HCT116 (cell line): ENCODE results near the gene NRTN. TPM values are rescaled to one million over a fixed set of nuclear protein-coding genes. Genes with fewer than 3 reads are reported as not detected.

ENCODE experiments used
- ATAC-seq: fragments of 200-7000 bp; cut with Tn5 transposase; 2 replicates; pipeline ENCODE4 v1.9.1; 2020; ENCODE audit warnings: mild to moderate bottlenecking, moderate library complexity
- BruUV-seq: library from RNA; stranded (reverse); fragments of 400-500 nt; replicated peaks from 2 replicates; lab custom pipeline; 2021; lab: Mats Ljungman, UMichigan
- CTCF ChIA-PET: fragments of 300-600 bp; sonication (Branson Sonifier 250); formaldehyde crosslinking; loops from one replicate; lab custom pipeline; 2021; ENCODE audit warnings: antibody characterized with exemption; lab: Charles Lee
- POLR2A ChIA-PET: fragments of 300-600, 350-600 bp; sonication (Branson Sonifier 250); formaldehyde crosslinking; loops from one replicate; lab custom pipeline; 2021; ENCODE audit warnings: antibody characterized with exemption; lab: Charles Lee
- RAD21 ChIA-PET, 2 experiments: fragments of 300-600 bp; sonication (Branson Sonifier 250); formaldehyde crosslinking; loops; one replicate each; lab custom pipeline; 2023; ENCODE audit warnings: low total read pairs in 2 of 2; ENCODE audit not compliant: uncharacterized antibody in 2 of 2, unreplicated experiment in 2 of 2, low non-redundant PET in 1 of 2; lab: Charles Lee
- DNase-seq: peaks from one replicate; pipeline ENCODE4 v3.0.0-alpha.2; 2010; ENCODE audit warnings: low read depth, low spot score
- H2AFZ ChIP-seq: fragments of 200-600 bp; shearing (Covaris generic), sonication (generic); 2 replicates; pipeline ENCODE4 v1.6.1; 2017; ENCODE audit warnings: low read depth, mixed run types, mixed read lengths, antibody characterized with exemption, low read length; ENCODE audit not compliant: poor library complexity, severe bottlenecking
- H3K27ac ChIP-seq: 2 replicates; pipeline ENCODE4 v1.5.1; 2012; ENCODE audit warnings: low read depth, low read length
- H3K27me3 ChIP-seq: fragments of 200-600 bp; sonication (generic); 2 replicates; pipeline ENCODE4 v1.6.1; 2016; ENCODE audit warnings: mixed run types, low read length, mixed read lengths; ENCODE audit not compliant: insufficient read depth
- H3K36me3 ChIP-seq, 2 experiments: fragments of 200-500 bp in 1 of 2; fragments of 200-600 bp in 1 of 2; sonication (Bioruptor generic) in 1 of 2; sonication (generic) in 1 of 2; 2 replicates each; pipeline versions ENCODE4 v1.5.1 to v1.6.1; 2014 to 2016; ENCODE audit warnings: low read length in 2 of 2, inconsistent platforms in 1 of 2, mixed read lengths in 1 of 2, mixed run types in 1 of 2; ENCODE audit not compliant: insufficient read depth in 2 of 2, control insufficient read depth in 1 of 2
- H3K4me1 ChIP-seq, 2 experiments: fragments of 200-600 bp in 1 of 2; sonication (generic) in 1 of 2; 2 replicates each; pipeline versions ENCODE4 v1.5.1 to v1.6.1; 2012 to 2017; ENCODE audit warnings: low read length in 2 of 2, inconsistent platforms in 1 of 2, mild to moderate bottlenecking in 1 of 2, mixed read lengths in 1 of 2, mixed run types in 1 of 2, moderate library complexity in 1 of 2; ENCODE audit not compliant: insufficient read depth in 2 of 2, control insufficient read depth in 1 of 2
- H3K4me2 ChIP-seq: fragments of 200-600 bp; sonication (generic); 2 replicates; pipeline ENCODE4 v1.6.1; 2017; ENCODE audit warnings: mixed run types, low read length, mixed read lengths
- H3K4me3 ChIP-seq, 2 experiments: fragments of 200-600 bp in 1 of 2; sonication (generic) in 1 of 2; replicated peaks in 1 of 2; 2 replicates each; pipeline ENCODE4 v1.5.1; 2011 to 2016; ENCODE audit warnings: low read length in 2 of 2, control low read depth in 1 of 2, low read depth in 1 of 2, mild to moderate bottlenecking in 1 of 2, mixed read lengths in 1 of 2, mixed run types in 1 of 2
- H3K79me2 ChIP-seq: fragments of 200-600 bp; sonication (generic); 2 replicates; pipeline ENCODE4 v1.6.1; 2017; ENCODE audit warnings: mild to moderate bottlenecking, mixed run types, low read length, moderate library complexity, mixed read lengths; ENCODE audit not compliant: insufficient read depth
- H3K9ac ChIP-seq: fragments of 200-600 bp; sonication (generic); 2 replicates; pipeline ENCODE4 v1.6.1; 2016; ENCODE audit warnings: low read length, mixed read lengths
- H3K9me2 ChIP-seq: fragments of 200-600 bp; sonication (generic), shearing (Covaris generic); 2 replicates; pipeline ENCODE4 v1.6.1; 2017; ENCODE audit warnings: mixed run types, mild to moderate bottlenecking, moderate library complexity; ENCODE audit not compliant: insufficient read depth
- H3K9me3 ChIP-seq, 2 experiments: fragments of 200-500 bp in 1 of 2; fragments of 200-600 bp in 1 of 2; sonication (Bioruptor generic) in 1 of 2; sonication (generic) in 1 of 2; 2 replicates each; pipeline ENCODE4 v1.6.1; 2014 to 2017; ENCODE audit warnings: low read length in 2 of 2, mixed read lengths in 2 of 2, inconsistent platforms in 1 of 2, low read depth in 1 of 2, mild to moderate bottlenecking in 1 of 2, mixed run types in 1 of 2, moderate library complexity in 1 of 2; ENCODE audit not compliant: control insufficient read depth in 1 of 2, insufficient read depth in 1 of 2
- H4K20me1 ChIP-seq: fragments of 200-600 bp; sonication (generic), shearing (Covaris generic); 2 replicates; pipeline ENCODE4 v1.6.1; 2017; ENCODE audit warnings: mixed run types, mild to moderate bottlenecking, moderate library complexity; ENCODE audit not compliant: insufficient read depth
- FOSL1 ChIP-seq: IDR thresholded peaks from 2 replicates; pipeline ENCODE4 v1.6.1; 2012; ENCODE audit warnings: low read depth
- POLR2AphosphoS5 ChIP-seq: IDR thresholded peaks from 2 replicates; pipeline ENCODE4 v1.6.1; 2011; ENCODE audit warnings: mild to moderate bottlenecking, low read depth, low read length, moderate library complexity
- SIN3A ChIP-seq: IDR thresholded peaks from 2 replicates; pipeline ENCODE4 v1.6.1; 2012; ENCODE audit warnings: low read depth
- SP1 ChIP-seq: IDR thresholded peaks from 2 replicates; pipeline ENCODE4 v1.6.1; 2012; ENCODE audit warnings: low read depth
- TCF7L2 ChIP-seq: IDR thresholded peaks from 2 replicates; pipeline ENCODE4 v1.7.0; 2011; ENCODE audit warnings: borderline replicate concordance, inconsistent platforms; ENCODE audit not compliant: insufficient read depth, insufficient read length; ENCODE audit errors: extremely low read depth
- intact Hi-C: fragments of 100-400 bp; cut with micrococcal nuclease; formaldehyde crosslinking; loops from 2 replicates; pipeline ENCODE4 v1.10.0; 2022
- total RNA-seq: library from RNA; stranded (reverse); gene quantifications from one replicate; pipeline ENCODE4 v1.2.1, GENCODE V29; 2021; ENCODE audit not compliant: unreplicated experiment
- TF ChIP-seq, protein P1 (sequence below): IDR thresholded peaks from 2 replicates; pipeline ENCODE4 v1.6.1; 2012

The NRTN gene
- total RNA-seq, 1 experiment from 2014 or later: 11.5 TPM

GRCh38 chr19:5877882-5878281 lies 73.0 kb downstream of the NRTN start:
- Histone ChIP-seq H3K36me3 (no peaks in the 10 kb centered on the region), H4K20me1 (no peaks in the 10 kb centered on the region), H3K27me3 (no peaks in the 10 kb centered on the region), H3K9me2 (no peaks in the 10 kb centered on the region), H3K4me1 (peaks cover 17 to 30% of the 10 kb centered on the region in 2 experiments), H3K27ac (no peak overlapping the region), H2AFZ (no peak overlapping the region), H3K4me3 (no peak overlapping the region), H3K9me3 (no peaks in the 10 kb centered on the region), H3K4me2 (no peak overlapping the region), H3K79me2 (no peaks in the 10 kb centered on the region), H3K9ac (no peak overlapping the region)
- no peak for TF ChIP-seq SIN3A
- TF ChIP-seq POLR2AphosphoS5: no peak
- TF ChIP-seq FOSL1: no peak
- no peak for TF ChIP-seq TCF7L2
- no peak for TF ChIP-seq SP1
- TF ChIP-seq, protein P1, sequence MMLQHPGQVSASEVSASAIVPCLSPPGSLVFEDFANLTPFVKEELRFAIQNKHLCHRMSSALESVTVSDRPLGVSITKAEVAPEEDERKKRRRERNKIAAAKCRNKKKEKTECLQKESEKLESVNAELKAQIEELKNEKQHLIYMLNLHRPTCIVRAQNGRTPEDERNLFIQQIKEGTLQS: no peak
- ATAC-seq: no peak
- POLR2A ChIA-PET: interaction anchor here (0.8 kb wide), 1 partner anchor 9 kb away, joined by 3 read pairs; no protein-coding TSS in a partner anchor
- DNase-seq: no peak
- RAD21 ChIA-PET: no interaction called here
- intact Hi-C loops: no loop called here
- no TSS peak for BruUV-seq
- CTCF ChIA-PET: no interaction called here

Other genes starting within 250 kb of the NRTN start
- 6.1 TPM for gene TINCR, start 237.1 kb upstream of the NRTN start, total RNA-seq
- 86.9 TPM for gene SAFB2, start 182.3 kb upstream of the NRTN start, total RNA-seq
- 143 TPM for gene SAFB, start 182.0 kb upstream of the NRTN start, total RNA-seq
- gene MICOS13, start 124.6 kb upstream of the NRTN start, total RNA-seq: 61.6 TPM
- gene HSD11B1L, start 124.0 kb upstream of the NRTN start, total RNA-seq: 6.0 TPM
- gene RPL36, start 114.8 kb upstream of the NRTN start, total RNA-seq: 1,504 TPM
- 180 TPM for gene LONP1, start 84.9 kb upstream of the NRTN start, total RNA-seq
- gene CATSPERD, start 84.4 kb upstream of the NRTN start, total RNA-seq: not detected
- 13.5 TPM for gene PRR22, start 20.3 kb upstream of the NRTN start, total RNA-seq
- gene DUS3L, start 13.9 kb upstream of the NRTN start, total RNA-seq: 78.1 TPM
- gene FUT6, start 34.6 kb downstream of the NRTN start, total RNA-seq: not detected
- gene FUT3, start 46.4 kb downstream of the NRTN start, total RNA-seq: 2.6 TPM
- gene FUT5, start 65.5 kb downstream of the NRTN start, total RNA-seq: 0.84 TPM
- 311 TPM for gene NDUFA11, start 98.7 kb downstream of the NRTN start, total RNA-seq
- gene VMAC, start 99.8 kb downstream of the NRTN start, total RNA-seq: 2.1 TPM
- gene CAPS, start 109.2 kb downstream of the NRTN start, total RNA-seq: 2.5 TPM
- gene RANBP3, start 173.1 kb downstream of the NRTN start, total RNA-seq: 62.4 TPM